C4-2B (cell line): ENCODE results near the gene ASH1L.

Source experiments
- ZFX ChIP-seq: fragments of 450-650 bp; IDR thresholded peaks from 2 replicates; pipeline ENCODE4 v1.6.1; 2017
- TF ChIP-seq, protein P1 (sequence below): fragments of 450-650 bp; conservative IDR thresholded peaks from 2 replicates; pipeline ENCODE4 v1.5.1; 2017; ENCODE audit warnings: mild to moderate bottlenecking

DNA sequence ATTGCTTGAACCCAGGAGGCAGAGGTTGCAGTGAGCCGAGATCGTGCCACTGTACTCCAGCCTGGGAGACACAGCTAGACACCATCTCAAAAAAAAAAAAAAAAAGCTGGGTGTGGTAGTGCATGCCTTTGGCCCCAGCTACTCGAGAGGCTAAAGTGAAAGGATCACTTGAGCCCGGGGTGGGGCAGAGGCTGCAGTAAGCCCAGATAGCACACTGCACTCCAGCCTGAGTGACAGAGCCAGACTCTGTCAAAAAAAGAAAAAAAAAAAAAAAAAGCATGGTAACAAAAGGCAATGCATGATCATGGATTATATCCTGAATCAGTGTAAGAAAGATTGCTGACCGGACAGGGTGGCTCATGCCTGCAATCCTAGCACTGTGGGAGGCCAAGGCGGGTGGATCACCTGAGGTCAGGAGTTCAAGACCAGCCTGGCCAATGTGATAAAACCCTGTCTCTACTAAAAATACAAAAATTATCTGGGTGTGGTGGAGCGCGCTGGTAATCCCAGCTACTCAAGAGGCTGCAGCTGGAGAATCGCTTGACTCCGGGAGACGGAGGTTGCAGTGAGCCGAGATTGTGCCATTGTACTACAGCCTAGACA lies 165.6 kb downstream of the ASH1L start:
- TF ChIP-seq, protein P1, sequence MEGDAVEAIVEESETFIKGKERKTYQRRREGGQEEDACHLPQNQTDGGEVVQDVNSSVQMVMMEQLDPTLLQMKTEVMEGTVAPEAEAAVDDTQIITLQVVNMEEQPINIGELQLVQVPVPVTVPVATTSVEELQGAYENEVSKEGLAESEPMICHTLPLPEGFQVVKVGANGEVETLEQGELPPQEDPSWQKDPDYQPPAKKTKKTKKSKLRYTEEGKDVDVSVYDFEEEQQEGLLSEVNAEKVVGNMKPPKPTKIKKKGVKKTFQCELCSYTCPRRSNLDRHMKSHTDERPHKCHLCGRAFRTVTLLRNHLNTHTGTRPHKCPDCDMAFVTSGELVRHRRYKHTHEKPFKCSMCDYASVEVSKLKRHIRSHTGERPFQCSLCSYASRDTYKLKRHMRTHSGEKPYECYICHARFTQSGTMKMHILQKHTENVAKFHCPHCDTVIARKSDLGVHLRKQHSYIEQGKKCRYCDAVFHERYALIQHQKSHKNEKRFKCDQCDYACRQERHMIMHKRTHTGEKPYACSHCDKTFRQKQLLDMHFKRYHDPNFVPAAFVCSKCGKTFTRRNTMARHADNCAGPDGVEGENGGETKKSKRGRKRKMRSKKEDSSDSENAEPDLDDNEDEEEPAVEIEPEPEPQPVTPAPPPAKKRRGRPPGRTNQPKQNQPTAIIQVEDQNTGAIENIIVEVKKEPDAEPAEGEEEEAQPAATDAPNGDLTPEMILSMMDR = no peak
- no peak for TF ChIP-seq ZFX
